Peyer's patch (tissue), 4 donors: ENCODE results near the gene KRTAP21-2.

Experiments
- POLR2A ChIP-seq, 2 donors: fragments of 450-650 bp; IDR thresholded peaks; one replicate each; pipeline ENCODE4 v1.5.1; 2017; ENCODE audit warnings: antibody characterized with exemption in 2 of 2, mild to moderate bottlenecking in 2 of 2, moderate library complexity in 2 of 2
- TF ChIP-seq, protein P1 (sequence below), 6 experiments: fragments of 450-650 bp in 4 of 6; fragments of 200-600 bp in 2 of 6; sonication (generic) in 1 of 6; IDR thresholded peaks; one replicate each; pipeline ENCODE4 v1.5.1; 2017 to 2019; ENCODE audit warnings: antibody characterized with exemption in 6 of 6, mild to moderate bottlenecking in 3 of 6, moderate library complexity in 1 of 6

GRCh38 chr21:30733026-30733425, 14.0 kb downstream of the KRTAP21-2 start:
- TF ChIP-seq, protein P1, sequence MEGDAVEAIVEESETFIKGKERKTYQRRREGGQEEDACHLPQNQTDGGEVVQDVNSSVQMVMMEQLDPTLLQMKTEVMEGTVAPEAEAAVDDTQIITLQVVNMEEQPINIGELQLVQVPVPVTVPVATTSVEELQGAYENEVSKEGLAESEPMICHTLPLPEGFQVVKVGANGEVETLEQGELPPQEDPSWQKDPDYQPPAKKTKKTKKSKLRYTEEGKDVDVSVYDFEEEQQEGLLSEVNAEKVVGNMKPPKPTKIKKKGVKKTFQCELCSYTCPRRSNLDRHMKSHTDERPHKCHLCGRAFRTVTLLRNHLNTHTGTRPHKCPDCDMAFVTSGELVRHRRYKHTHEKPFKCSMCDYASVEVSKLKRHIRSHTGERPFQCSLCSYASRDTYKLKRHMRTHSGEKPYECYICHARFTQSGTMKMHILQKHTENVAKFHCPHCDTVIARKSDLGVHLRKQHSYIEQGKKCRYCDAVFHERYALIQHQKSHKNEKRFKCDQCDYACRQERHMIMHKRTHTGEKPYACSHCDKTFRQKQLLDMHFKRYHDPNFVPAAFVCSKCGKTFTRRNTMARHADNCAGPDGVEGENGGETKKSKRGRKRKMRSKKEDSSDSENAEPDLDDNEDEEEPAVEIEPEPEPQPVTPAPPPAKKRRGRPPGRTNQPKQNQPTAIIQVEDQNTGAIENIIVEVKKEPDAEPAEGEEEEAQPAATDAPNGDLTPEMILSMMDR (IDR thresholded peaks at IDR 0.05) = no peak
- TF ChIP-seq POLR2A (IDR thresholded peaks at IDR 0.05) = no peak
